Keratinocyte (primary cell): ENCODE measurements around the gene KPNA1. TPM values are rescaled to one million over a fixed set of nuclear protein-coding genes. Genes with fewer than 3 reads are reported as not detected.

ENCODE experiments used
- DNase-seq: peaks from one replicate; pipeline ENCODE4 v3.0.0-alpha.2; 2011; ENCODE audit warnings: low read depth, missing footprints, low spot score
- FAIRE-seq: peaks from 2 replicates; lab custom pipeline; 2011; peaks lifted over from hg19 to GRCh38; lab: Jason Lieb, UNC
- H2AFZ ChIP-seq: 2 replicates; pipeline ENCODE4 v1.6.0; 2012; ENCODE audit warnings: low read length, control low read depth, inconsistent platforms; ENCODE audit not compliant: control insufficient read depth
- H3K27ac ChIP-seq: 2 replicates; pipeline ENCODE4 v1.5.1; 2011; ENCODE audit warnings: low read length; ENCODE audit not compliant: control insufficient read depth, insufficient read depth
- H3K27me3 ChIP-seq: 3 replicates; pipeline ENCODE4 v1.6.0; 2011; ENCODE audit warnings: low read length; ENCODE audit not compliant: control insufficient read depth, insufficient read depth; ENCODE audit errors: extremely low read depth
- H3K36me3 ChIP-seq, 2 experiments: 2 replicates in 1 of 2; 3 replicates in 1 of 2; pipeline ENCODE4 v1.5.1; 2011; ENCODE audit warnings: low read length in 2 of 2, mild to moderate bottlenecking in 1 of 2; ENCODE audit not compliant: control insufficient read depth in 2 of 2, insufficient read depth in 2 of 2; ENCODE audit errors: extremely low read depth in 1 of 2
- H3K4me1 ChIP-seq: 3 replicates; pipeline ENCODE4 v1.5.1; 2011; ENCODE audit warnings: low read length; ENCODE audit not compliant: control insufficient read depth, insufficient read depth; ENCODE audit errors: extremely low read depth
- H3K4me2 ChIP-seq: 3 replicates; pipeline ENCODE4 v1.6.0; 2011; ENCODE audit warnings: low read depth, low read length; ENCODE audit not compliant: control insufficient read depth, insufficient read depth; ENCODE audit errors: extremely low read depth
- H3K4me3 ChIP-seq, 3 experiments: fragments of 200-600 bp in 1 of 3; sonication (generic) in 1 of 3; 2 replicates in 2 of 3; 3 replicates in 1 of 3; pipeline ENCODE4 v1.5.1; 2011 to 2016; ENCODE audit warnings: low read length in 3 of 3, mild to moderate bottlenecking in 3 of 3, control low read depth in 2 of 3, inconsistent platforms in 1 of 3, low read depth in 1 of 3, mixed read lengths in 1 of 3, mixed run types in 1 of 3, moderate library complexity in 1 of 3; ENCODE audit not compliant: control insufficient read depth in 2 of 3, insufficient read depth in 2 of 3; ENCODE audit errors: extremely low read depth in 1 of 3
- H3K79me2 ChIP-seq: 2 replicates; pipeline ENCODE4 v1.6.0; 2012; ENCODE audit warnings: low read length; ENCODE audit not compliant: control insufficient read depth, insufficient read depth
- H3K9ac ChIP-seq: 3 replicates; pipeline ENCODE4 v1.6.0; 2011; ENCODE audit warnings: low read length; ENCODE audit not compliant: control insufficient read depth, insufficient read depth; ENCODE audit errors: extremely low read depth
- H3K9me1 ChIP-seq: 3 replicates; pipeline ENCODE4 v1.6.0; 2011; ENCODE audit warnings: low read length; ENCODE audit not compliant: control insufficient read depth, insufficient read depth; ENCODE audit errors: extremely low read depth
- H3K9me3 ChIP-seq: 2 replicates; pipeline ENCODE4 v1.5.1; 2012; ENCODE audit warnings: low read depth, low read length; ENCODE audit not compliant: control insufficient read depth
- H4K20me1 ChIP-seq: 3 replicates; pipeline ENCODE4 v1.6.0; 2011; ENCODE audit warnings: low read length; ENCODE audit not compliant: control insufficient read depth, insufficient read depth; ENCODE audit errors: extremely low read depth
- EZH2 ChIP-seq: IDR thresholded peaks from one replicate; pipeline ENCODE4 v1.6.1; 2012; ENCODE audit warnings: inconsistent platforms, mild to moderate bottlenecking, low read length, moderate library complexity
- dilution Hi-C: fragments of 300-500 bp; cut with MboI; formaldehyde crosslinking; loops from one replicate; pipeline ENCODE4 v1.7.0; 2020; ENCODE audit warnings: low sequenced_read_pairs; ENCODE audit not compliant: extremely low pct_ligation_motif_present
- polyA plus RNA-seq, 5 experiments: library from polyadenylated mRNA; depleted of rRNA in 3 of 5; stranded (reverse) in 3 of 5; stranded (forward) in 1 of 5; unstranded in 1 of 5; fragments of >200 nt; gene quantifications; 1 replicate in 1 of 5; 2 replicates in 3 of 5; 3 replicates in 1 of 5; pipeline versions ENCODE4 v1.2.1 to v1.2.3, GENCODE V29; 2011 to 2012; ENCODE audit warnings: missing spikeins in 2 of 5, low read depth in 1 of 5, low replicate concordance in 1 of 5
- TF ChIP-seq, protein P1 (sequence below), 3 experiments: IDR thresholded peaks in 1 of 3; conservative IDR thresholded peaks in 1 of 3; optimal IDR thresholded peaks in 1 of 3; 2 replicates in 2 of 3; 3 replicates in 1 of 3; pipeline versions ENCODE3 to v1.5.1; 2011; ENCODE audit warnings: low read length in 3 of 3, mild to moderate bottlenecking in 3 of 3, moderate library complexity in 2 of 3, control low read depth in 1 of 3, inconsistent platforms in 1 of 3; ENCODE audit not compliant: insufficient read depth in 2 of 3; ENCODE audit errors: extremely low read depth in 1 of 3

KPNA1 gene
- polyA plus RNA-seq, 1 donor (not counting 4 experiments of a cell fraction or from before 2014, with no cell fraction given) = 66.7 TPM

DNA sequence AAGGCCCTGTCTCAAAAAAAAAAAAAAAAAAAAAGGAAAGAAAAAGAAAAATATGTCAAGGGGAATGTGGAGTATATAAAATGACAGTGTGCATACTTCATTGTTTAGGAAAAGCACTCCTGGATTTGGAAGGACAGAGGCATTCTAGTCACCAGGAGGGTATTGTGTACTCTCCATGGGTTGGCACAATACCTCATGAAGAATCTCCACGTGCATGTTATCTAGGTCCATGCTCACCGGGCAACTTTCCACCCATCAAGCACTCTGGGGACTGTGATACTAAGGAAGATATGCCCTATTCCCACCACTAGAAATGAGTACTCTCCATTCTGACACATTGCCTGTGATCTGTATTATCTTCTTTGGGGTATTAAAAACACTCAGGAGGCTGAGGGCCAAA is 15.4 kb upstream of the KPNA1 start:
- H3K4me2 ChIP-seq = no peak overlapping the region
- H3K36me3 ChIP-seq = peaks cover 6 to 15% of the 10 kb centered on the region in 2 experiments
- H3K9ac ChIP-seq = no peak overlapping the region
- no peaks in the 10 kb centered on the region for H3K9me1 ChIP-seq
- dilution Hi-C loops = no loop called here
- H3K4me3 ChIP-seq = no peak overlapping the region
- H3K27ac ChIP-seq = no peak overlapping the region
- no peak overlapping the region for H2AFZ ChIP-seq
- TF ChIP-seq, protein P1, sequence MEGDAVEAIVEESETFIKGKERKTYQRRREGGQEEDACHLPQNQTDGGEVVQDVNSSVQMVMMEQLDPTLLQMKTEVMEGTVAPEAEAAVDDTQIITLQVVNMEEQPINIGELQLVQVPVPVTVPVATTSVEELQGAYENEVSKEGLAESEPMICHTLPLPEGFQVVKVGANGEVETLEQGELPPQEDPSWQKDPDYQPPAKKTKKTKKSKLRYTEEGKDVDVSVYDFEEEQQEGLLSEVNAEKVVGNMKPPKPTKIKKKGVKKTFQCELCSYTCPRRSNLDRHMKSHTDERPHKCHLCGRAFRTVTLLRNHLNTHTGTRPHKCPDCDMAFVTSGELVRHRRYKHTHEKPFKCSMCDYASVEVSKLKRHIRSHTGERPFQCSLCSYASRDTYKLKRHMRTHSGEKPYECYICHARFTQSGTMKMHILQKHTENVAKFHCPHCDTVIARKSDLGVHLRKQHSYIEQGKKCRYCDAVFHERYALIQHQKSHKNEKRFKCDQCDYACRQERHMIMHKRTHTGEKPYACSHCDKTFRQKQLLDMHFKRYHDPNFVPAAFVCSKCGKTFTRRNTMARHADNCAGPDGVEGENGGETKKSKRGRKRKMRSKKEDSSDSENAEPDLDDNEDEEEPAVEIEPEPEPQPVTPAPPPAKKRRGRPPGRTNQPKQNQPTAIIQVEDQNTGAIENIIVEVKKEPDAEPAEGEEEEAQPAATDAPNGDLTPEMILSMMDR (optimal IDR thresholded peaks at IDR 0.05 in 1 of 3, IDR thresholded peaks at IDR 0.05 in 1 of 3, conservative IDR thresholded peaks at IDR 0.05 in 1 of 3; ENCODE audit: extremely low read depth in 1 of 3, insufficient read depth in 2 of 3, low read length in 3 of 3) = no peak
- no peak for TF ChIP-seq EZH2
- peaks cover 3% of the 10 kb centered on the region for H4K20me1 ChIP-seq
- H3K9me3 ChIP-seq = no peaks in the 10 kb centered on the region
- H3K4me1 ChIP-seq = peaks cover 21% of the 10 kb centered on the region
- H3K79me2 ChIP-seq = no peaks in the 10 kb centered on the region
- no peak for FAIRE-seq
- no peak for DNase-seq
- H3K27me3 ChIP-seq = no peaks in the 10 kb centered on the region

DNA sequence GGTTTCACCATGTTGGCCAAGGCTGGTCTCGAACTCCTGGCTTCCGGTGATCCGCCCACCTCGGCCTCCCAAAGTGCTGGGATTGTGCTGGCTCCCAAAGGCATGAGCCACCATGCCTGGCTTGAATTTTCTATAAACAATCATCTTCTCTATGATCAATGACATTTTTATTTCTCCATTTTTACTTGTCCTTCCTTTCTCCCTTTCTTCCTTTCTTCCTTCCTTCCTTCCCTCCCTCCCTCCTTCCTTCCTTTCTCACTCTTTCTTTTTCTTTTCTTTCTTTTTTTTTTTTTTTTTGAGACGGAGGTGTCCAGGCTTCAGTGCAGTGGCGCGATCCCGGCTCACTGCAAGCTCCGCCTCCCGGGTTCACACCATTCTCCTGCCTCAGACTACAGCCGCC is 8.6 kb upstream of the KPNA1 start:
- Histone ChIP-seq H3K36me3 (peaks cover 0 to 4% of the 10 kb centered on the region in 2 experiments), H3K4me3 (no peak overlapping the region), H3K27me3 (no peaks in the 10 kb centered on the region), H3K27ac (no peak overlapping the region), H3K4me1 (no peaks in the 10 kb centered on the region), H3K9me3 (no peaks in the 10 kb centered on the region), H3K9ac (no peak overlapping the region), H2AFZ (no peak overlapping the region), H3K9me1 (no peaks in the 10 kb centered on the region), H4K20me1 (no peaks in the 10 kb centered on the region), H3K79me2 (no peaks in the 10 kb centered on the region), H3K4me2 (no peak overlapping the region)
- FAIRE-seq (no peak), DNase-seq (no peak)
- dilution Hi-C loops = no loop called here
- TF ChIP-seq, protein P1 (optimal IDR thresholded peaks at IDR 0.05 in 1 of 3, IDR thresholded peaks at IDR 0.05 in 1 of 3, conservative IDR thresholded peaks at IDR 0.05 in 1 of 3; ENCODE audit: extremely low read depth in 1 of 3, insufficient read depth in 2 of 3, low read length in 3 of 3) = no peak
- no peak for TF ChIP-seq EZH2
